Brain microvascular endothelial cell (primary cell): ENCODE results near the gene TST.

Experiments
- DNase-seq: peaks from one replicate; pipeline ENCODE4 v3.0.0-alpha.2; 2020
- H3K27ac ChIP-seq: fragments of 250-450 bp; sonication (Bioruptor Pico); 2 replicates; pipeline ENCODE4 v1.5.1; 2020; ENCODE audit warnings: mild to moderate bottlenecking, moderate library complexity
- H3K27me3 ChIP-seq: fragments of 250-450 bp; sonication (Bioruptor Pico); replicated peaks from 2 replicates; pipeline ENCODE4 v1.5.1; 2020; ENCODE audit warnings: mild to moderate bottlenecking
- H3K36me3 ChIP-seq: fragments of 250-450 bp; sonication (Bioruptor Pico); replicated peaks from 2 replicates; pipeline ENCODE4 v1.5.1; 2020; ENCODE audit warnings: mild to moderate bottlenecking
- H3K4me3 ChIP-seq: 2 replicates; pipeline ENCODE4 v1.5.1; 2011; ENCODE audit warnings: low read depth, mild to moderate bottlenecking, control low read depth, low read length, moderate library complexity
- CTCF ChIP-seq: IDR thresholded peaks from 2 replicates; pipeline ENCODE4 v1.5.1; 2011; ENCODE audit warnings: low read depth, mild to moderate bottlenecking, moderate library complexity, low read length, control low read depth, inconsistent platforms; ENCODE audit errors: missing control alignments
- in situ Hi-C: cut with HindIII; loops from 2 replicates; pipeline ENCODE4 v1.10.0; 2017; ENCODE audit warnings: low sequenced_read_pairs, low pct_ligation_motif_present

TST gene

GRCh38 chr22:37063431-37064420, 44.5 kb upstream of the TST start:
- peaks cover 2% of the 10 kb centered on the region for H3K36me3 ChIP-seq
- no peak for TF ChIP-seq CTCF
- H3K27me3 ChIP-seq, result peaks cover 8% of the 10 kb centered on the region

GRCh38 chr22:37062702-37063381, 43.6 kb upstream of the TST start:
- peaks cover 4% of the 10 kb centered on the region for H3K36me3 ChIP-seq

More at GRCh38 chr22:37063431-37064420, 44.5 kb upstream of the TST start:
- DNase-seq, result no peak
- in situ Hi-C loops, result no loop called here
- no peak overlapping the region for H3K27ac ChIP-seq
- H3K4me3 ChIP-seq, result no peak overlapping the region

GRCh38 chr22:37062376-37062675, 43.1 kb upstream of the TST start:
- no peak for DNase-seq
- no peaks in the 10 kb centered on the region for H3K27me3 ChIP-seq
- no peak for TF ChIP-seq CTCF
- no peak overlapping the region for H3K27ac ChIP-seq
- H3K4me3 ChIP-seq, result no peak overlapping the region
- in situ Hi-C loops, result no loop called here
- peaks cover 8% of the 10 kb centered on the region for H3K36me3 ChIP-seq

More at GRCh38 chr22:37062702-37063381, 43.6 kb upstream of the TST start:
- in situ Hi-C loops, result no loop called here
- no peak for TF ChIP-seq CTCF
- Histone ChIP-seq H3K4me3 (no peak overlapping the region), H3K27me3 (no peaks in the 10 kb centered on the region), H3K27ac (no peak overlapping the region)
- no peak for DNase-seq

GRCh38 chr22:37061611-37062375, 42.5 kb upstream of the TST start:
- Histone ChIP-seq H3K36me3 (peaks cover 13% of the 10 kb centered on the region), H3K27me3 (no peaks in the 10 kb centered on the region), H3K4me3 (no peak overlapping the region), H3K27ac (no peak overlapping the region)
- DNase-seq, result no peak
- in situ Hi-C loops, result no loop called here
- TF ChIP-seq CTCF, result no peak

- Histone ChIP-seq H3K27ac (no peak overlapping the region), H3K36me3 (peaks cover 13% of the 10 kb centered on the region), H3K4me3 (no peak overlapping the region), H3K27me3 (no peaks in the 10 kb centered on the region)
- in situ Hi-C loops, result no loop called here
- TF ChIP-seq CTCF, result no peak
- DNase-seq, result no peak
Observed at GRCh38 chr22:37060801-37061610, 41.8 kb upstream of the TST start.
